ENCODE data around the gene ALK. TPM values are rescaled to one million over a fixed set of nuclear protein-coding genes. Genes with fewer than 3 reads are reported as not detected.

Gene ALK
- total and polyA plus RNA-seq, 2 experiments from 2014 or later = 0.35 TPM; not detected in 1

DNA sequence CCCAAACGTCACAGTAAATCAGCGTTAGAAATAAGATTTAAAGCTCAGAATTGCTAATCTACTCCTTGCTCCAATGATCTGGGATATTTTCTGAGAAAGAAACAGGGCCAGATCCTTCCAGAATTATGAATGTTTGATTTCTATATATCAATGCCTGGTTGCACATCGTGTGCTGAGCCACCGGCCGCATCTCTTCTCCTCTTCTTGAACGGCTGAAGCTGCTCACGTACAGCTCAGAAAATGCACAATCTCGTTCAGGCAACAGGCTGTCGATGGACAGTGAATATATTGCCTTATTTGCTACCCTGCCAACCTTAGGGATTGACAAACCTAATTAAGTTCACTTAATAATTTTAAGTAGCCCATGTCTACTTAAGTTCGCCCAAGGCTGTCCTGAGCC is 636.7 kb downstream of the ALK start (continued):
- TF ChIP-seq, protein P1, sequence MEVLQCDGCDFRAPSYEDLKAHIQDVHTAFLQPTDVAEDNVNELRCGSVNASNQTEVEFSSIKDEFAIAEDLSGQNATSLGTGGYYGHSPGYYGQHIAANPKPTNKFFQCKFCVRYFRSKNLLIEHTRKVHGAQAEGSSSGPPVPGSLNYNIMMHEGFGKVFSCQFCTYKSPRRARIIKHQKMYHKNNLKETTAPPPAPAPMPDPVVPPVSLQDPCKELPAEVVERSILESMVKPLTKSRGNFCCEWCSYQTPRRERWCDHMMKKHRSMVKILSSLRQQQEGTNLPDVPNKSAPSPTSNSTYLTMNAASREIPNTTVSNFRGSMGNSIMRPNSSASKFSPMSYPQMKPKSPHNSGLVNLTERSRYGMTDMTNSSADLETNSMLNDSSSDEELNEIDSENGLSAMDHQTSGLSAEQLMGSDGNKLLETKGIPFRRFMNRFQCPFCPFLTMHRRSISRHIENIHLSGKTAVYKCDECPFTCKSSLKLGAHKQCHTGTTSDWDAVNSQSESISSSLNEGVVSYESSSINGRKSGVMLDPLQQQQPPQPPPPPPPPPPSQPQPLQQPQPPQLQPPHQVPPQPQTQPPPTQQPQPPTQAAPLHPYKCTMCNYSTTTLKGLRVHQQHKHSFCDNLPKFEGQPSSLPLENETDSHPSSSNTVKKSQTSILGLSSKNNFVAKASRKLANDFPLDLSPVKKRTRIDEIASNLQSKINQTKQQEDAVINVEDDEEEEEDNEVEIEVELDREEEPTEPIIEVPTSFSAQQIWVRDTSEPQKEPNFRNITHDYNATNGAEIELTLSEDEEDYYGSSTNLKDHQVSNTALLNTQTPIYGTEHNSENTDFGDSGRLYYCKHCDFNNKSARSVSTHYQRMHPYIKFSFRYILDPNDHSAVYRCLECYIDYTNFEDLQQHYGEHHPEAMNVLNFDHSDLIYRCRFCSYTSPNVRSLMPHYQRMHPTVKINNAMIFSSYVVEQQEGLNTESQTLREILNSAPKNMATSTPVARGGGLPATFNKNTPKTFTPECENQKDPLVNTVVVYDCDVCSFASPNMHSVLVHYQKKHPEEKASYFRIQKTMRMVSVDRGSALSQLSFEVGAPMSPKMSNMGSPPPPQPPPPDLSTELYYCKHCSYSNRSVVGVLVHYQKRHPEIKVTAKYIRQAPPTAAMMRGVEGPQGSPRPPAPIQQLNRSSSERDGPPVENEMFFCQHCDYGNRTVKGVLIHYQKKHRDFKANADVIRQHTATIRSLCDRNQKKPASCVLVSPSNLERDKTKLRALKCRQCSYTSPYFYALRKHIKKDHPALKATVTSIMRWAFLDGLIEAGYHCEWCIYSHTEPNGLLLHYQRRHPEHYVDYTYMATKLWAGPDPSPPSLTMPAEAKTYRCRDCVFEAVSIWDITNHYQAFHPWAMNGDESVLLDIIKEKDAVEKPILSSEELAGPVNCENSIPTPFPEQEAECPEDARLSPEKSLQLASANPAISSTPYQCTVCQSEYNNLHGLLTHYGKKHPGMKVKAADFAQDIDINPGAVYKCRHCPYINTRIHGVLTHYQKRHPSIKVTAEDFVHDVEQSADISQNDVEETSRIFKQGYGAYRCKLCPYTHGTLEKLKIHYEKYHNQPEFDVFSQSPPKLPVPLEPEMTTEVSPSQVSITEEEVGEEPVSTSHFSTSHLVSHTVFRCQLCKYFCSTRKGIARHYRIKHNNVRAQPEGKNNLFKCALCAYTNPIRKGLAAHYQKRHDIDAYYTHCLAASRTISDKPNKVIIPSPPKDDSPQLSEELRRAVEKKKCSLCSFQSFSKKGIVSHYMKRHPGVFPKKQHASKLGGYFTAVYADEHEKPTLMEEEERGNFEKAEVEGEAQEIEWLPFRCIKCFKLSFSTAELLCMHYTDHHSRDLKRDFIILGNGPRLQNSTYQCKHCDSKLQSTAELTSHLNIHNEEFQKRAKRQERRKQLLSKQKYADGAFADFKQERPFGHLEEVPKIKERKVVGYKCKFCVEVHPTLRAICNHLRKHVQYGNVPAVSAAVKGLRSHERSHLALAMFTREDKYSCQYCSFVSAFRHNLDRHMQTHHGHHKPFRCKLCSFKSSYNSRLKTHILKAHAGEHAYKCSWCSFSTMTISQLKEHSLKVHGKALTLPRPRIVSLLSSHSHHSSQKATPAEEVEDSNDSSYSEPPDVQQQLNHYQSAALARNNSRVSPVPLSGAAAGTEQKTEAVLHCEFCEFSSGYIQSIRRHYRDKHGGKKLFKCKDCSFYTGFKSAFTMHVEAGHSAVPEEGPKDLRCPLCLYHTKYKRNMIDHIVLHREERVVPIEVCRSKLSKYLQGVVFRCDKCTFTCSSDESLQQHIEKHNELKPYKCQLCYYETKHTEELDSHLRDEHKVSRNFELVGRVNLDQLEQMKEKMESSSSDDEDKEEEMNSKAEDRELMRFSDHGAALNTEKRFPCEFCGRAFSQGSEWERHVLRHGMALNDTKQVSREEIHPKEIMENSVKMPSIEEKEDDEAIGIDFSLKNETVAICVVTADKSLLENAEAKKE (CRISPR knock-in tag; IDR thresholded peaks at IDR 0.05) = no peak
- no peak for TF ChIP-seq ZNF114 (CRISPR knock-in tag; IDR thresholded peaks at IDR 0.05)
- TF ChIP-seq JUNB (IDR thresholded peaks at IDR 0.05; ENCODE audit: unreplicated experiment) = no peak
- no peak for TF ChIP-seq CREB1 (CRISPR knock-in tag; IDR thresholded peaks at IDR 0.05; ENCODE audit: low read depth)

DNA sequence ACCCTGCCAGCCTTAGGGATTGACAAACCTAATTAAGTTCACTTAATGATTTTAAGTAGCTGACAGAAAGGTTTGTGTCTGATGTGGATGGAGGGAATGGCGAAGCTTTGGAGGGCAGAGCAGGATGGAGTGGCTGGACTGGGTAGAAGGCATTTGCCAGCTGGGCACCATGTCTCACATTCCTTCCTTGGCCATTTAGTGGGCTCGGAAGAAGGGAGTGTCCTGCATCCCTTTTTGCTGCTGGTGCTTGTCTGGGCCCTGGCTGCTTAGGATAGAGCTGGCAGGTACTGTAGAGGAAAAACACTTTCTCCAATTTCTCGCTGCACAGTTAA is 639.5 kb downstream of the ALK start:
- Histone ChIP-seq H3K27ac (ENCODE audit: low read depth) (no peak overlapping the region), H4K20me1 (replicated peaks; ENCODE audit: insufficient read depth) (no peaks in the 10 kb centered on the region), H3K36me3 (ENCODE audit: insufficient read depth) (no peaks in the 10 kb centered on the region), H3K4me2 (no peak overlapping the region), H3K9me2 (ENCODE audit: insufficient read depth) (peaks cover 3% of the 10 kb centered on the region; the same call in 1 of the 2 replicates), H3K4me3 (no peak overlapping the region), H3F3A (replicated peaks; ENCODE audit: low read depth) (no peaks in the 10 kb centered on the region), H2AFZ (no peak overlapping the region), H3K27me3 (ENCODE audit: insufficient read depth) (no peaks in the 10 kb centered on the region), H3K4me1 (ENCODE audit: insufficient read depth) (no peaks in the 10 kb centered on the region), H3K79me2 (replicated peaks; ENCODE audit: insufficient read depth) (no peaks in the 10 kb centered on the region)
- Mint-ChIP-seq H3K27me3 (ENCODE audit: insufficient read depth, low read depth, poor library complexity) (peaks cover 4% of the 10 kb centered on the region), H3K27ac (no peak overlapping the region), H3K4me1 (peaks cover 6% of the 10 kb centered on the region), H3K9me3 (peaks cover 3% of the 10 kb centered on the region; the same call in 1 of the 3 replicates), H3K4me3 (no peak overlapping the region), H3K36me3 (ENCODE audit: low read depth) (no peaks in the 10 kb centered on the region)
- ATAC-seq (no peak), DNase-seq (ENCODE audit: low spot score) (no peak)
- TF ChIP-seq EZH2 (IDR thresholded peaks at IDR 0.05; ENCODE audit: low read depth, unreplicated experiment) (no peak), POLR2AphosphoS5 (IDR thresholded peaks at IDR 0.05; ENCODE audit: low read depth) (no peak), JUNB (IDR thresholded peaks at IDR 0.05; ENCODE audit: unreplicated experiment) (no peak), CREB1 (CRISPR knock-in tag; IDR thresholded peaks at IDR 0.05; ENCODE audit: low read depth) (no peak), ZNF331 (CRISPR knock-in tag; IDR thresholded peaks at IDR 0.05; ENCODE audit: low read depth) (no peak), EZH2phosphoT487 (IDR thresholded peaks at IDR 0.05; ENCODE audit: unreplicated experiment) (no peak), ZNF114 (CRISPR knock-in tag; IDR thresholded peaks at IDR 0.05) (no peak), NANOG (IDR thresholded peaks at IDR 0.05; ENCODE audit: borderline replicate concordance) (no peak)
- TF ChIP-seq, protein P2, sequence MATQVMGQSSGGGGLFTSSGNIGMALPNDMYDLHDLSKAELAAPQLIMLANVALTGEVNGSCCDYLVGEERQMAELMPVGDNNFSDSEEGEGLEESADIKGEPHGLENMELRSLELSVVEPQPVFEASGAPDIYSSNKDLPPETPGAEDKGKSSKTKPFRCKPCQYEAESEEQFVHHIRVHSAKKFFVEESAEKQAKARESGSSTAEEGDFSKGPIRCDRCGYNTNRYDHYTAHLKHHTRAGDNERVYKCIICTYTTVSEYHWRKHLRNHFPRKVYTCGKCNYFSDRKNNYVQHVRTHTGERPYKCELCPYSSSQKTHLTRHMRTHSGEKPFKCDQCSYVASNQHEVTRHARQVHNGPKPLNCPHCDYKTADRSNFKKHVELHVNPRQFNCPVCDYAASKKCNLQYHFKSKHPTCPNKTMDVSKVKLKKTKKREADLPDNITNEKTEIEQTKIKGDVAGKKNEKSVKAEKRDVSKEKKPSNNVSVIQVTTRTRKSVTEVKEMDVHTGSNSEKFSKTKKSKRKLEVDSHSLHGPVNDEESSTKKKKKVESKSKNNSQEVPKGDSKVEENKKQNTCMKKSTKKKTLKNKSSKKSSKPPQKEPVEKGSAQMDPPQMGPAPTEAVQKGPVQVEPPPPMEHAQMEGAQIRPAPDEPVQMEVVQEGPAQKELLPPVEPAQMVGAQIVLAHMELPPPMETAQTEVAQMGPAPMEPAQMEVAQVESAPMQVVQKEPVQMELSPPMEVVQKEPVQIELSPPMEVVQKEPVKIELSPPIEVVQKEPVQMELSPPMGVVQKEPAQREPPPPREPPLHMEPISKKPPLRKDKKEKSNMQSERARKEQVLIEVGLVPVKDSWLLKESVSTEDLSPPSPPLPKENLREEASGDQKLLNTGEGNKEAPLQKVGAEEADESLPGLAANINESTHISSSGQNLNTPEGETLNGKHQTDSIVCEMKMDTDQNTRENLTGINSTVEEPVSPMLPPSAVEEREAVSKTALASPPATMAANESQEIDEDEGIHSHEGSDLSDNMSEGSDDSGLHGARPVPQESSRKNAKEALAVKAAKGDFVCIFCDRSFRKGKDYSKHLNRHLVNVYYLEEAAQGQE (IDR thresholded peaks at IDR 0.05; ENCODE audit: unreplicated experiment) = no peak
- TF ChIP-seq, protein P3, sequence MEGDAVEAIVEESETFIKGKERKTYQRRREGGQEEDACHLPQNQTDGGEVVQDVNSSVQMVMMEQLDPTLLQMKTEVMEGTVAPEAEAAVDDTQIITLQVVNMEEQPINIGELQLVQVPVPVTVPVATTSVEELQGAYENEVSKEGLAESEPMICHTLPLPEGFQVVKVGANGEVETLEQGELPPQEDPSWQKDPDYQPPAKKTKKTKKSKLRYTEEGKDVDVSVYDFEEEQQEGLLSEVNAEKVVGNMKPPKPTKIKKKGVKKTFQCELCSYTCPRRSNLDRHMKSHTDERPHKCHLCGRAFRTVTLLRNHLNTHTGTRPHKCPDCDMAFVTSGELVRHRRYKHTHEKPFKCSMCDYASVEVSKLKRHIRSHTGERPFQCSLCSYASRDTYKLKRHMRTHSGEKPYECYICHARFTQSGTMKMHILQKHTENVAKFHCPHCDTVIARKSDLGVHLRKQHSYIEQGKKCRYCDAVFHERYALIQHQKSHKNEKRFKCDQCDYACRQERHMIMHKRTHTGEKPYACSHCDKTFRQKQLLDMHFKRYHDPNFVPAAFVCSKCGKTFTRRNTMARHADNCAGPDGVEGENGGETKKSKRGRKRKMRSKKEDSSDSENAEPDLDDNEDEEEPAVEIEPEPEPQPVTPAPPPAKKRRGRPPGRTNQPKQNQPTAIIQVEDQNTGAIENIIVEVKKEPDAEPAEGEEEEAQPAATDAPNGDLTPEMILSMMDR (conservative IDR thresholded peaks at IDR 0.05; ENCODE audit: low read depth in 2 of 2) = no peak
- TF ChIP-seq, protein P4, sequence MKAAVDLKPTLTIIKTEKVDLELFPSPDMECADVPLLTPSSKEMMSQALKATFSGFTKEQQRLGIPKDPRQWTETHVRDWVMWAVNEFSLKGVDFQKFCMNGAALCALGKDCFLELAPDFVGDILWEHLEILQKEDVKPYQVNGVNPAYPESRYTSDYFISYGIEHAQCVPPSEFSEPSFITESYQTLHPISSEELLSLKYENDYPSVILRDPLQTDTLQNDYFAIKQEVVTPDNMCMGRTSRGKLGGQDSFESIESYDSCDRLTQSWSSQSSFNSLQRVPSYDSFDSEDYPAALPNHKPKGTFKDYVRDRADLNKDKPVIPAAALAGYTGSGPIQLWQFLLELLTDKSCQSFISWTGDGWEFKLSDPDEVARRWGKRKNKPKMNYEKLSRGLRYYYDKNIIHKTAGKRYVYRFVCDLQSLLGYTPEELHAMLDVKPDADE (IDR thresholded peaks at IDR 0.05) = no peak
